Endothelial cell (in vitro differentiated cells): ENCODE data around the gene CTNNA2. TPM values are rescaled to one million over a fixed set of nuclear protein-coding genes. Genes with fewer than 3 reads are reported as not detected.
"Not testable (repeated sequence)": the region's sequence is repeated elsewhere in the genome, so short reads cannot be mapped to it uniquely, and the experiment has no call there.

Experiments
- DNase-seq: peaks from one replicate; pipeline ENCODE4 v3.0.0; 2021; ENCODE audit warnings: low spot score
- H3K27ac Mint-ChIP-seq: one replicate; pipeline ENCODE4 v1.8.0; 2021; ENCODE audit warnings: mixed read lengths, inconsistent platforms; ENCODE audit not compliant: unreplicated experiment
- H3K27me3 Mint-ChIP-seq: one replicate; pipeline ENCODE4 v1.8.0; 2021; ENCODE audit warnings: mild to moderate bottlenecking, moderate library complexity, mixed read lengths, inconsistent platforms; ENCODE audit not compliant: unreplicated experiment
- H3K36me3 Mint-ChIP-seq: one replicate; pipeline ENCODE4 v1.8.0; 2021; ENCODE audit warnings: mild to moderate bottlenecking, low read depth, mixed read lengths, inconsistent platforms; ENCODE audit not compliant: unreplicated experiment
- H3K4me1 Mint-ChIP-seq: one replicate; pipeline ENCODE4 v1.8.0; 2021; ENCODE audit warnings: mild to moderate bottlenecking, mixed read lengths, inconsistent platforms; ENCODE audit not compliant: unreplicated experiment
- H3K4me3 Mint-ChIP-seq: one replicate; pipeline ENCODE4 v1.8.0; 2021; ENCODE audit warnings: mild to moderate bottlenecking, mixed read lengths, inconsistent platforms; ENCODE audit not compliant: unreplicated experiment
- H3K9me3 Mint-ChIP-seq: one replicate; pipeline ENCODE4 v1.8.0; 2021; ENCODE audit warnings: mixed read lengths, inconsistent platforms; ENCODE audit not compliant: unreplicated experiment
- total RNA-seq: library from RNA; stranded (reverse); fragmentation: NEBNext Ultra II Directional; extraction: Animal tissue kit (Norgen Biotek cat#: 25700); gene quantifications from one replicate; pipeline ENCODE4 v1.2.1, GENCODE V29; 2021; ENCODE audit not compliant: unreplicated experiment
- TF ChIP-seq, protein P1 (sequence below): fragments of 200-600 bp; sonication (generic); IDR thresholded peaks from one replicate; pipeline ENCODE4 v1.5.0; 2021; ENCODE audit warnings: antibody characterized with exemption; ENCODE audit not compliant: unreplicated experiment

Gene CTNNA2
- total RNA-seq, 1 donor from 2014 or later, result 4.7 TPM

GRCh38 chr2:80026040-80026729 is 513.3 kb downstream of the CTNNA2 start:
- peaks cover 6% of the 10 kb centered on the region for H3K4me1 Mint-ChIP-seq
- no peak overlapping the region for H3K4me3 Mint-ChIP-seq
- no peaks in the 10 kb centered on the region for H3K9me3 Mint-ChIP-seq
- TF ChIP-seq, protein P1, sequence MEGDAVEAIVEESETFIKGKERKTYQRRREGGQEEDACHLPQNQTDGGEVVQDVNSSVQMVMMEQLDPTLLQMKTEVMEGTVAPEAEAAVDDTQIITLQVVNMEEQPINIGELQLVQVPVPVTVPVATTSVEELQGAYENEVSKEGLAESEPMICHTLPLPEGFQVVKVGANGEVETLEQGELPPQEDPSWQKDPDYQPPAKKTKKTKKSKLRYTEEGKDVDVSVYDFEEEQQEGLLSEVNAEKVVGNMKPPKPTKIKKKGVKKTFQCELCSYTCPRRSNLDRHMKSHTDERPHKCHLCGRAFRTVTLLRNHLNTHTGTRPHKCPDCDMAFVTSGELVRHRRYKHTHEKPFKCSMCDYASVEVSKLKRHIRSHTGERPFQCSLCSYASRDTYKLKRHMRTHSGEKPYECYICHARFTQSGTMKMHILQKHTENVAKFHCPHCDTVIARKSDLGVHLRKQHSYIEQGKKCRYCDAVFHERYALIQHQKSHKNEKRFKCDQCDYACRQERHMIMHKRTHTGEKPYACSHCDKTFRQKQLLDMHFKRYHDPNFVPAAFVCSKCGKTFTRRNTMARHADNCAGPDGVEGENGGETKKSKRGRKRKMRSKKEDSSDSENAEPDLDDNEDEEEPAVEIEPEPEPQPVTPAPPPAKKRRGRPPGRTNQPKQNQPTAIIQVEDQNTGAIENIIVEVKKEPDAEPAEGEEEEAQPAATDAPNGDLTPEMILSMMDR, result no peak
- no peak overlapping the region for H3K27ac Mint-ChIP-seq
- no peaks in the 10 kb centered on the region for H3K36me3 Mint-ChIP-seq
- H3K27me3 Mint-ChIP-seq, result no peaks in the 10 kb centered on the region
- DNase-seq, result no peak

- H3K4me3 Mint-ChIP-seq, result no peak overlapping the region
- H3K36me3 Mint-ChIP-seq, result no peaks in the 10 kb centered on the region
- H3K27ac Mint-ChIP-seq, result no peak overlapping the region
- no peak for DNase-seq
- TF ChIP-seq, protein P1, result no peak
- H3K27me3 Mint-ChIP-seq, result no peaks in the 10 kb centered on the region
- no peaks in the 10 kb centered on the region for H3K9me3 Mint-ChIP-seq
- H3K4me1 Mint-ChIP-seq, result peaks cover 6% of the 10 kb centered on the region
Measured at GRCh38 chr2:80028051-80028450, 515.2 kb downstream of the CTNNA2 start.

DNA sequence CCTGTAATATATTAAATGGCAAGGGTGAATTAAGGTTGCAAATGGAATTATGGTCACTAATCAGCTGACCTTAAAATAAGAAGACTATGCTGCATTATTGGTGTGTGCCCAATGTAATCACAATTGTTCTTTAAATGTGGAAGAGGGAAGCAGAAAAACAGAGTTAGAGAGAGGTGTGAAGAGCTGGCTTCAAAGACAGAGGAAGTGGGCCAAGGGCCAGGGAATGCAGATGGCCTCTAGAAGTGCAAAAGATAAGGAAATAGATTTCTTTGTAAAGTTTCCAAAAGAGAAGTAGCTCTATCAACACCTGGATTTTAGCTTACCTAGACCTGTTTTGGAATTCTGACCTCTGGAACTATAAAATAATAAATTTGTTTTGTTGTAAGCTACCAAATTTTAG is 515.7 kb downstream of the CTNNA2 start:
- TF ChIP-seq, protein P1, result no peak
- peaks cover 6% of the 10 kb centered on the region for H3K4me1 Mint-ChIP-seq
- H3K9me3 Mint-ChIP-seq, result no peaks in the 10 kb centered on the region
- H3K4me3 Mint-ChIP-seq, result no peak overlapping the region
- H3K27me3 Mint-ChIP-seq, result no peaks in the 10 kb centered on the region
- no peak for DNase-seq
- no peaks in the 10 kb centered on the region for H3K36me3 Mint-ChIP-seq
- no peak overlapping the region for H3K27ac Mint-ChIP-seq

DNA sequence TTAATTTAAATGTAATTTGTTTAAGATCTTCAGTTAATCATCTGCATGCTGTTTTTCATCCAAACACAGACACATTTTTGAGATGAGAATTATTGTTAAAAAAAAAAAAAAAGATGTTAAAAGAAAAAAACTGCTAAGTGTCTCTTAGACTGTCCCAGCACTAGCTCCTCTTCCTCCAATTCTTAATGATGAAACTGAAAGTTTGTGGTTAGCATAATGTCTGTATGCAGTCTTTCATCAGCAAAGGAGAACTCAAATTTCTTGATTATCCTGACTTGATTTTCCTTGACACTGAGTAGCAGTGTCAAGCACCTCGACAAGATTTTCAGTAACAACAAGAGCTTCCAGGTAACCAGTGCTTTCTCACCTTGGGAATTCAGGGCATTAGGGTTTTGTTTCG is 517.3 kb downstream of the CTNNA2 start:
- Mint-ChIP-seq H3K4me1 (peaks cover 6% of the 10 kb centered on the region), H3K4me3 (no peak overlapping the region), H3K9me3 (no peaks in the 10 kb centered on the region), H3K36me3 (no peaks in the 10 kb centered on the region), H3K27me3 (no peaks in the 10 kb centered on the region), H3K27ac (no peak overlapping the region)
- no peak for DNase-seq
- TF ChIP-seq, protein P1, result no peak

DNA sequence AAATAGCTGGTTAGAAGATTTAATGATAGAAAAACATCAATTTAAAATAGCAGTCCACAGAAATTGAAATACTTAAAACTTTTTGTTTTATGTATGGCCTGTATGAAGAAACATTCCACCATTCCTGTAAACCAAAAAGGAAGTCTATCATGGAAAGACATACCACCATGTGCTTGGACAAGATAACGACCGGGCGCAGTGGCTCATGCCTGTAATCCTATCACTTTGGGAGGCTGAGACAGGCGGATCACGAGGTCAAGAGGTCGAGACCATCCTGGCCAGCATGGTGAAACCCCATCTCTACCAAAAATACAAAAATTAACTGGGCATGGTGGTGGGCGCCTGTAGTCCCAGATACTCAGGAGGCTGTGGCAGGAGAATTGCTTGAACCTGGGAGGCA is 519.8 kb downstream of the CTNNA2 start:
- DNase-seq, H3K9me3 Mint-ChIP-seq, H3K27ac Mint-ChIP-seq, H3K27me3 Mint-ChIP-seq, H3K36me3 Mint-ChIP-seq, H3K4me3 Mint-ChIP-seq, H3K4me1 Mint-ChIP-seq: not testable (repeated sequence)
